Nephron progenitor cell (in vitro differentiated cells): ENCODE measurements around the gene TMEM14B.
"Not testable (repeated sequence)": the region's sequence is repeated elsewhere in the genome, so short reads cannot be mapped to it uniquely, and the experiment has no call there.

ENCODE experiments used
- DNase-seq: peaks from one replicate; pipeline ENCODE4 v3.0.0; 2021
- H3K27ac Mint-ChIP-seq: 2 replicates; pipeline ENCODE4 v1.8.0; 2021; ENCODE audit warnings: mild to moderate bottlenecking, moderate library complexity, mixed read lengths
- H3K27me3 Mint-ChIP-seq: 2 replicates; pipeline ENCODE4 v1.8.0; 2021; ENCODE audit warnings: mild to moderate bottlenecking, low read depth, mixed read lengths; ENCODE audit not compliant: poor library complexity
- H3K36me3 Mint-ChIP-seq: 2 replicates; pipeline ENCODE4 v1.8.0; 2021; ENCODE audit warnings: low read depth, mixed read lengths
- H3K4me1 Mint-ChIP-seq: 2 replicates; pipeline ENCODE4 v1.8.0; 2021; ENCODE audit warnings: mixed read lengths
- H3K4me3 Mint-ChIP-seq: 2 replicates; pipeline ENCODE4 v1.8.0; 2021; ENCODE audit warnings: mild to moderate bottlenecking, moderate library complexity, mixed read lengths
- H3K9me3 Mint-ChIP-seq: 2 replicates; pipeline ENCODE4 v1.8.0; 2021; ENCODE audit warnings: mild to moderate bottlenecking, moderate library complexity, mixed read lengths
- TF ChIP-seq, protein P1 (sequence below): fragments of 200-600 bp; sonication (generic); IDR thresholded peaks from 2 replicates; pipeline ENCODE4 v1.5.0; 2021; ENCODE audit warnings: antibody characterized with exemption

Gene TMEM14B

GRCh38 chr6:10747251-10747972 is at the start of gene TMEM14B:
TMEM14B (plus strand) TSS chr6:10747805; CDS start chr6:10749246, 1,441 bp downstream.
- H3K27ac Mint-ChIP-seq = peak within 1 kb of the TSS; percentile 85
- H3K27me3 Mint-ChIP-seq = peaks cover 3% of the 10 kb centered on the region
- TF ChIP-seq, protein P1, sequence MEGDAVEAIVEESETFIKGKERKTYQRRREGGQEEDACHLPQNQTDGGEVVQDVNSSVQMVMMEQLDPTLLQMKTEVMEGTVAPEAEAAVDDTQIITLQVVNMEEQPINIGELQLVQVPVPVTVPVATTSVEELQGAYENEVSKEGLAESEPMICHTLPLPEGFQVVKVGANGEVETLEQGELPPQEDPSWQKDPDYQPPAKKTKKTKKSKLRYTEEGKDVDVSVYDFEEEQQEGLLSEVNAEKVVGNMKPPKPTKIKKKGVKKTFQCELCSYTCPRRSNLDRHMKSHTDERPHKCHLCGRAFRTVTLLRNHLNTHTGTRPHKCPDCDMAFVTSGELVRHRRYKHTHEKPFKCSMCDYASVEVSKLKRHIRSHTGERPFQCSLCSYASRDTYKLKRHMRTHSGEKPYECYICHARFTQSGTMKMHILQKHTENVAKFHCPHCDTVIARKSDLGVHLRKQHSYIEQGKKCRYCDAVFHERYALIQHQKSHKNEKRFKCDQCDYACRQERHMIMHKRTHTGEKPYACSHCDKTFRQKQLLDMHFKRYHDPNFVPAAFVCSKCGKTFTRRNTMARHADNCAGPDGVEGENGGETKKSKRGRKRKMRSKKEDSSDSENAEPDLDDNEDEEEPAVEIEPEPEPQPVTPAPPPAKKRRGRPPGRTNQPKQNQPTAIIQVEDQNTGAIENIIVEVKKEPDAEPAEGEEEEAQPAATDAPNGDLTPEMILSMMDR = no peak
- H3K36me3 Mint-ChIP-seq = peaks cover 25% of the 10 kb centered on the region
- peak; percentile 100 for DNase-seq
- H3K4me1 Mint-ChIP-seq = peaks cover 54% of the 10 kb centered on the region
- H3K4me3 Mint-ChIP-seq = peak within 1 kb of the TSS; percentile 96
- no peaks in the 10 kb centered on the region for H3K9me3 Mint-ChIP-seq

- peak overlapping the region; percentile 67 for H3K27ac Mint-ChIP-seq
- no peak overlapping the region for H3K4me3 Mint-ChIP-seq
- TF ChIP-seq, protein P1 = no peak
- H3K36me3 Mint-ChIP-seq = peaks cover 16% of the 10 kb centered on the region
- no peaks in the 10 kb centered on the region for H3K27me3 Mint-ChIP-seq
- no peak for DNase-seq
- H3K9me3 Mint-ChIP-seq = peaks cover 6% of the 10 kb centered on the region
- no peaks in the 10 kb centered on the region for H3K4me1 Mint-ChIP-seq
Observed at GRCh38 chr6:10713962-10714361, 33.6 kb upstream of the TMEM14B start.

- no peak for DNase-seq
- Mint-ChIP-seq H3K36me3 (peaks cover 4% of the 10 kb centered on the region), H3K27me3 (no peaks in the 10 kb centered on the region), H3K4me3 (no peak overlapping the region), H3K27ac (peak overlapping the region; percentile 25), H3K4me1 (peaks cover 30% of the 10 kb centered on the region), H3K9me3 (peaks cover 15% of the 10 kb centered on the region)
- TF ChIP-seq, protein P1 = no peak
Observed at GRCh38 chr6:10719296-10719963, 28.2 kb upstream of the TMEM14B start.

DNA sequence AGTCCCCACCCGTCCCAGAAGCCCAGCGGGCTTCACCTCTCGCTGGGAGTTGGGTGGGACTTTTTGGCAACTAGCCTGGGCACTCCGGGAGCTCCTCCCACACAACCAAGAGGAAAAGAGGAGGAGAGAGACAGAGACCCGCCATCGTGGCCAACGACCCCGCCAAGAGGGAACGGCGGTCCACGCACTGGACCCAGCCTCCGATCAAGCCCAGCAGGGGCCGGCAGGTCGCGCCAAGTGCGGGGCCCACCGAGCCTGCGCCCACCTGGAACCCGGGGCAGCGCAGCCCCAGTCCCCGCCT is 27.7 kb upstream of the TMEM14B start:
- Mint-ChIP-seq H3K36me3 (peaks cover 4% of the 10 kb centered on the region), H3K27ac (no peak overlapping the region), H3K27me3 (no peaks in the 10 kb centered on the region), H3K4me3 (no peak overlapping the region), H3K9me3 (peaks cover 15% of the 10 kb centered on the region), H3K4me1 (peaks cover 35% of the 10 kb centered on the region)
- TF ChIP-seq, protein P1 = no peak
- no peak for DNase-seq

DNA sequence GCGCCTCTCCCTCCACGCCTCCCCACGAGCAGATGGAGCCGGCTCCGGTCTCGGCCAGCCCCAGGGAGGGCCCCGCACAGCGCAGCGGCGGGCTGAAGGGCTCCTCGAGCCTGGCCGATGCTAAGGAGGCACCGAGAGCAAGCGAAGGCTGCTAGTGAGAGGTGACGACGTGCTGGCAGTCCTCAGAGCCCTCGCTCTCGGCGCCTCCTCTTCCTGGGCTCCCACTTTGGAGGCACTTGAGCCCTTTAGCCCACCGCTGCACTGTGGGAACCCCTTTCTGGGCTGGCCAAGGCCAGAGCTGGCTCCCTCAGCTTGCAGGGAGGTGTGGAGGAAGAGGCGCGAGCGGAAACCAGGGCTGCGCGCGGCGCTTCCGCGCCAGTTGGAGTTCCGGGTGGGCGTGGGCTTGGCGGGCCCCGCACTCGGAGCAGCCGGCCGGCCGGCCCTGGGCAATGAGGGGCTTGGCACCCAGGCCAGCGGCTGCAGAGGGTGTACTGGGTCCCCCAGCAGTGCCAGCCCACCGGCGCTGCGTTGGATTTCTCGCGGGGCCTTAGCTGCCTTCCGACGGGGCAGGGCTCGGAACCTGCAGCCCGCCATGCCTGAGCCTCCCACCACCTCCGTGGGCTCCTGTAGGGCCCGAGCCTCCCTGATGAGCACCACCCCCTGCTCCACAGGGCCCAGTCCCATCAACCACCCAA is 27.2 kb upstream of the TMEM14B start:
- peaks cover 7% of the 10 kb centered on the region for H3K36me3 Mint-ChIP-seq
- no peaks in the 10 kb centered on the region for H3K27me3 Mint-ChIP-seq

GRCh38 chr6:10720960-10721849 is 26.4 kb upstream of the TMEM14B start:
- H3K27me3 Mint-ChIP-seq, DNase-seq: not testable (repeated sequence)
- H3K4me1 Mint-ChIP-seq = peaks cover 45% of the 10 kb centered on the region
- H3K4me3 Mint-ChIP-seq = peak overlapping the region; percentile 97
- peaks cover 15% of the 10 kb centered on the region for H3K36me3 Mint-ChIP-seq
- H3K27ac Mint-ChIP-seq = peak overlapping the region; percentile 18
- peaks cover 15% of the 10 kb centered on the region for H3K9me3 Mint-ChIP-seq

More for the DNA sequence above, 27.2 kb upstream of the TMEM14B start:
- Mint-ChIP-seq H3K4me3 (no peak overlapping the region), H3K4me1 (peaks cover 40% of the 10 kb centered on the region), H3K27ac (no peak overlapping the region), H3K9me3 (peaks cover 15% of the 10 kb centered on the region)
- DNase-seq = no peak
- TF ChIP-seq, protein P1 = no peak
